DMS 273 treated with DMSO at 0.1 percent for 48 hours (cell line): Measurements from ENCODE around the gene CCNE1.
A peak's percentile ranks its signal among the peaks of the same experiment; 100 is the strongest.
"Not testable (repeated sequence)": the region's sequence is repeated elsewhere in the genome, so short reads cannot be mapped to it uniquely, and the experiment has no call there.

ENCODE experiments used
- DNase-seq: peaks from one replicate; lab custom pipeline; 2025; lab: John Stamatoyannopoulos, UW

CCNE1 gene

DNA sequence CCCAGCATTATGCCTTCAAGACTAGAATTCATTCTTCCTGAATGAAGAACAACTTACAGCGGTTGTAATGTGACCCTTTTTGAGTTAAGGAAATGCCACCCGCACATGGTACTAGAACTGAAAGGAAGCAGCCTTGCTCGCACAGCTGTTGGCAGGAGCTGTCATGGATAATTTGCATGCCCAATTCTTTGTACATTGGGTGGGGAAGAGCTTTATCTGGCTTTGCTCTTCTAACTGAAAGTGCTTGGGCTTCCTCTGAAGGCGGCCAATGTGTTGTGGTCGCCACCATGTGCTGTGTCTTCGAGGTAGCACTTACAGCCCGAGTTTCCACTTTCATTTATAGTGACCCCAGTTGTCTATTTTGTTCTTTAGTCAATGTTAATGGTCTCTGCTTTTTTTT lies 3.4 kb downstream of the CCNE1 start:
- no peak for DNase-seq

DNA sequence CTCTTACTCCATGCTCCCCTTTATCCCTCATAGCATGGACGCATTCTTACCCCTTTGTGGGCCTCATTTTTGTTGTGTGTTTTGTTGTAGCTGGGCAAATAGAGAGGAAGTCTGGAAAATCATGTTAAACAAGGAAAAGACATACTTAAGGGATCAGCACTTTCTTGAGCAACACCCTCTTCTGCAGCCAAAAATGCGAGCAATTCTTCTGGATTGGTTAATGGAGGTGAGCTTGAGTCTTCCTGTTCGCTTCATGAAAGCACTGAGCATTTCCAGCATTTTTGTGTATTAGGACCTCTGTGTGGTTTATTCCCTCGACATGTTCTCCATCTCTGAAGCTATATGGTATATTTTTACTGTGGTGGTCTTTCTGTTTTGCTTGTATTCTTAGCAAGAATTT lies 5.5 kb downstream of the CCNE1 start:
- no peak for DNase-seq

DNA sequence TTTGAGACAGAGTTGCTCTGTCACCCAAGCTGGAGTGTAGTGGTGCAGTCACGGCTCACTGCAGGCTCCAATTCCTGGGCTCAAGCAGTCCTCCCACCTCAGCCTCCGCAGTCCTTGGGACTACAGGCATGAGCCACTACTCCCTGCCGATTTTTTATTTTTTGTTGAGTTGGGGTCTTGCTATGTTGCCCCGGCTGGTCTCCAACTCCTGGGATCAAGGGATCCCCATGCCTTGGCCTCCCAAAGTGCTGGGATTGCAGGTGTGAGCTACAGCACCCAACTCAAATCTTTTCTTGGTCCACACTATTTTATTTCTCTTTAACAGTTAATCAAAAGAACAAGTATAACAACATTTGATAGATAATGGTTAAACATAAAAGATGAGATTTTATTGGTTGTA lies 7.5 kb downstream of the CCNE1 start:
- DNase-seq: no peak

DNA sequence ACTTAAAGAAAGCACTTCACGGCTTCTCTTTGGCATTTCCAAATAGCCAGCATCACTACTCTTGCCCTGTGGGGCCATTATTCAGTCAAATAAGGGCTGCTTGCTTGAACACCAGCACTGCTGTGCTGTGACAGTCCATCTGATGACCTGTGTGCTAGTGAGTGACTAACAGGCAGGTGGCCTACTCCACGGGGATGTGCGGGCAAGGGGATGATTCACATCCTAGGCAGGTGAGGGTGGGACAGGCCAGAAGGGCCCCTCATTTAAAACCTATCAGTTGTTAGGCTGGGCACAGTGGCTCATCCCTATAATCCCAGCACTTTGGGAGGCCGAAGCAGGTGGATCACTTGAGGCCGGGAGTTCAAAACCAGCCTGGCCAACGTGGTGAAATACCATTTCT lies 8.2 kb downstream of the CCNE1 start:
- no peak for DNase-seq

DNA sequence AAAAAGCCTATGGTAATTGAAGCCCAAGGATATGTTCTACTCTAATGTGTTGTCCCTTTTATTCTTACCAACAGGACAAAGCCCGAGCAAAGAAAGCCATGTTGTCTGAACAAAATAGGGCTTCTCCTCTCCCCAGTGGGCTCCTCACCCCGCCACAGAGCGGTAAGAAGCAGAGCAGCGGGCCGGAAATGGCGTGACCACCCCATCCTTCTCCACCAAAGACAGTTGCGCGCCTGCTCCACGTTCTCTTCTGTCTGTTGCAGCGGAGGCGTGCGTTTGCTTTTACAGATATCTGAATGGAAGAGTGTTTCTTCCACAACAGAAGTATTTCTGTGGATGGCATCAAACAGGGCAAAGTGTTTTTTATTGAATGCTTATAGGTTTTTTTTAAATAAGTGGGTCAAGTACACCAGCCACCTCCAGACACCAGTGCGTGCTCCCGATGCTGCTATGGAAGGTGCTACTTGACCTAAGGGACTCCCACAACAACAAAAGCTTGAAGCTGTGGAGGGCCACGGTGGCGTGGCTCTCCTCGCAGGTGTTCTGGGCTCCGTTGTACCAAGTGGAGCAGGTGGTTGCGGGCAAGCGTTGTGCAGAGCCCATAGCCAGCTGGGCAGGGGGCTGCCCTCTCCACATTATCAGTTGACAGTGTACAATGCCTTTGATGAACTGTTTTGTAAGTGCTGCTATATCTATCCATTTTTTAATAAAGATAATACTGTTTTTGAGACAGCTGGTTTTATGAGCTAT lies 12.0 kb downstream of the CCNE1 start:
- DNase-seq: no peak

DNA sequence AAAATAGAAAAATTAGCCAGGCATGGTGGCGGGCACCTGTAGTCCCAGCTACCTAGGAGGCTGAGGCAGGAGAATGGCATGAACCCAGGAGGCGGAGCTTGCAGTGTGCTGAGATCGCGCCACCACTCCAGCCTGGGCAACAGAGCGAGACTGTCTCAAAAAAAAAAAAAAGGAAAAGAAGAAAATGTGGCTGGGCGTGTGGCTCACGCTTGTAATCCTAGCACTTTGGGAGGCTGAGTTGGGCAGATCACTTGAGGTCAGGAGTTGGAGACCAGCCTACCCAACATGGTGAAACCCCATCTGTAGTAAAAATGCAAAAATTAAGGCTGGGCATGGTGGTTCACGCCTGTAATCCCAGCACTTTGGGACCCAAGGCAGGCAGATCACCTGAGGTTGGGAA lies 13.5 kb downstream of the CCNE1 start:
- not testable (repeated sequence) for DNase-seq

DNA sequence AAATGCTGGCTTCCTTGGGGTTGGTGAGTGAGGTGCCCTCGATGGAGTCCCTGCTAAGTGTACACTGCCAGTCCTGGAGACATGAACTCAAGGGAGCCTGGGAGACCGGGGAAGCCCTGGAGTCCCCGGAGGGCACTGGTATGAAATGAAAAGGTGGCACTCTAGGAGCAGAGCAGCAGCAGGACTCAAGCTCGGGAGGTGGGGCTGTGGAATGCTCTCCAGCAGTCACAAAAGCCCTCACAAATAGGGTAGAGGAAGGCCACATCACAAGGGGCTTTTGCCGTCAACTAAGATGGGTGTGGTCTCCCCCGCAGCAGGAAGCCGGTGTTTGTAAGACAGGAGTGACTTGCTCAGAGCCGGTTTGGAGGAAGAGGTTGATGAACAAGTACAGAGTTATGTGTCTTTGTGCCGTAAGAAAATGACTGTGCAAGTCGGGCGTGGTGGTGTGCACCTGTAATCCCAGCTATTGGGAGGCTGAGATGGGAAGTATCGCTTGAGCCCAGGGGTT lies 19.3 kb downstream of the CCNE1 start:
- DNase-seq: no peak

DNA sequence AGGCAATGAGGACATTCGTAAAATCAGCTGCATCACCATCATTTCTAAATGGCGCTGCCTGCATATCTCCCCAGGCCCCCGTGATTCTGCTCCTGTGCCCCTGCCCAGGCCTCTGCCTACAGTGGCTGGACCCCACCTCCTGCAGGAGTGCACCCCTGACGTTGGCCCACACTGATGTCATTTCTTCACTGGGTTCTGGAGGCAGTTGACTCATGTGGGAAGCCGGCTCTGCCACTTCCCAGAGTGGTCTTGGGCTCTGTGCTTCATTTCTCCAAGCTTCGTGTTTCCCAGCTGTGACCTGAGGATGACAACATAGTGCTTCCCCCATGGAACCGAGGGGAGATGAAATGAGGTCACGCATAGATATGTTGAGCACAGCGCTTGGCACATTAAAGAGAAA lies 19.9 kb downstream of the CCNE1 start:
- DNase-seq: no peak

DNA sequence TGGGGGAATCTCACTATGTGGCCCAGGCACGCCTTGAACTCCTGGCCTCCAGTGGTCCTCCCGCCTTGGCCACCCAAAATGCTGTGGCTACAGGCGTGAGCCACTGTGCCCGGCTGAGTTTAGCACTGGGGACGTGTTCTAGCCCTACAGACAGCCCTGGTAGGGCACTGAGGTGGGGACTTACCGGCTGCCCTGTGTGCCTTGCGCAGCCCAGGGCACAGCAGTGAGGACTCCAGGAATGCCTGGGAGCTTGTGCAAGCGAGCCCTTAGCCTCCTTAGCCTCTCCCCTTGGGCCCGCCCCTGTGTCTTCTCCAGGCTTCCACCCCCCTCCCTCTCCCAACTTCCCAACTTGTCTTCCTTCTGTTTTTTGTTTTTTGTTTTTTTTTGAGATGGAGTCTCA lies 21.0 kb downstream of the CCNE1 start:
- no peak for DNase-seq

DNA sequence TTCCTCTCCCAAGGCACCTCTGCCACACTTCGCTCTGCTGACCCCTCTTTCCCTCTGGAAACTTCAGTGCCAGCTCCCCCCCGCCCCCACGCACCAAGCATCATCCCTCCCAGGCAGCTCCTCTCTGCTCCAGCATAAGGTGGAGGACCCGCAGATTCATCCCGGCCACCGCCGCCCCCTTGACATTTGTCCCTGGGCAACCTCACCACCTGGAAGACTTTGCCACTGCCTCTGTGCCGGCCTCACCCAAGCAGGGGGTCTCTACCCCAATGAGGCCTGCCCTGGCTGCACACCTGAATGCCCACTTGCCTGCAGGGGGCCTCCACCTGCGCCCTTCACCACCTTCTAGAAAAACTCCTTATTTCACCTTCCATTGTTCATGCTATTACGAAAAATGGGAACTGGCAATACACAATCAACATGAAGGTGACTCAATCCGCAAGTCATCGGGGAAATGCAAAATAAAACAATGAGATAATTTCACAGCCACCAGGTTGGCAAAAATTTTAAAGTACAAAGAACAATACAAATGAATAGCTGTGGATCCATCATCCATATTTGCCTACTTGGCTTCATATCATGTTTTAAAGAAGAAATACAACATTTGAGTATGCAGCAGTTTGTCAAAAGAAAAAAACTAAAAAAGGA lies 21.9 kb downstream of the CCNE1 start:
- DNase-seq: no peak

DNA sequence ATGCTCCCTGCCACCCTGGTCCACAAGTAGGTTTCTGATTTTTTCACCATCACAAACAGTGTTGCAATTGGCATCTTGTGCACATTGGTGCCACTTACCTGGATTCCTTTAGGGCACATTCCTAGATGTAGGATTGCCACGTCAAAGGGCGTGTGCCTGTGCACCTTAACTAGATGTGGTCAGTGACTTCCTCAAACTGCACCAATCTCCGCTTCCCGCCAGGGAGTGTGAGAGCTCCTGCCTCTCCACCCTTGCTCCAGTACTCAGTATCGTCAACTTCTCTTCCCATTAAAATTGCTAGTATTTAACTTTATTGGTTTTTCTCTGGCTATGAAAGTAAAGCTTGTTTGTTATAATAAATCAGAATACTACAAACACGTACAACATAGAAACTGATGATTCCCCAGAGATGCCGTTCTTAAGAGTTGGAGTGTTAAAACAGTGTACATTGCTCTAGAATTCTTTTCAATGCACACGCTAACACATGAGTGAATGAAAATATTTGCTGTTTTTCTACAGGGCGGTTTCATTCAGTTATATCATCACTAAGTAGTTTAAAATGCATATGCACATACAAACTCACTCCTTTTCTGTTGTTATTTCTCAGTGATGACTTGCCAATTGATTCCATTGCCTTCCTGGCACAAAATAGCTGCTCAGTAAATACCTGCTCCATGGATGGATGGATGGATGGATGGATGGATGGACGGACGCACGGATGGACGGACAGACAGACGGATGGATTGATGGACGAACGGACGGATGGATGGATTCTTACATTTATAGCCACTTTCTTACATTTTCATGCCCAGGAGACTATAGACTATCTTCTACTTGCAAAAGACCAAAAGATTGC lies 23.4 kb downstream of the CCNE1 start:
- DNase-seq: no peak

DNA sequence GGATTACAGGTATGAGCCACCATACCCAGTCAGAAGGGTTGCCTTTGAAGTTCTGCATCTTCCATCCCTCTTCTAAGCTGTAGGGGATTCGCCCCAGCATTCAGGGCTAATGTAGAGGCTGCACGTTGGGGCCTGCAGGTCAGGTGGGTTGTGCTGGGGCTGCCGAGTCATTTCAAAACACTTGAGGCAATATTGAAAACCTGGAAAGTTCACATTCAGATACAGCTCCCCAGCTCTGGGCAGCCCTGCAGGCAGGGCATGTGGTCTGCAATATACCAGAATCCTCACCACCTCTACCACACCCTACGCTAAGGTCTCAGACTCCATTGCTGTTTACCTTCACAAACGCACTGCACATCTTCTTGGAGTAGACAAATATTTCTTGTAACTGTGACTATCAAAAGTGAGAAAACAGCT lies 24.6 kb downstream of the CCNE1 start:
- no peak for DNase-seq

DNA sequence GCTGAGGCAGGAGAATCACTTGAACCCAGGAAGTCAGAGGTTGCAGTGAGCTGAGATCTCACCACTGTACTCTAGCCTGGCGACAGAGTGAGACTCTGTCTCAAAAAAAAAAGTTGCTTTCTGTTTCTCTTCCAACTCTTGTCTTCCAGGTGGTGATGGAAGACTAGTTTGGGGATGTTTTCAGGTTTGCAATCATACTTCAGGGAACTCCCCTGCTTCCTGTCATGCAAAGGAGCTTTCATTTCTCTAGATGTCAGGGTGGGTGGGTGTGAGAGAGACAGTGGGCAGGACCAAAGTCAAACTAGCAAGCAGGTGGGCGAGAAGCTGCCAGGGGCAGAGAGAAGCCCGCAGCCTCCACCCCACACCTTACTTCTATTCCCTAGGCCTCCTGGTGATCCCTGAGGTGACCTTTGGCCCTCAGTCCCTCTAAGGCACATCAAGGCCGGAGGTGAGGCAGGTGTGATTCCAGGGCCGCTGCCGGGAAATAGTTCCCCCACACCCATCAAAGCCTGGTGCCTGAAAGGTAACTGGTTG lies 25.7 kb downstream of the CCNE1 start:
- no peak for DNase-seq

DNA sequence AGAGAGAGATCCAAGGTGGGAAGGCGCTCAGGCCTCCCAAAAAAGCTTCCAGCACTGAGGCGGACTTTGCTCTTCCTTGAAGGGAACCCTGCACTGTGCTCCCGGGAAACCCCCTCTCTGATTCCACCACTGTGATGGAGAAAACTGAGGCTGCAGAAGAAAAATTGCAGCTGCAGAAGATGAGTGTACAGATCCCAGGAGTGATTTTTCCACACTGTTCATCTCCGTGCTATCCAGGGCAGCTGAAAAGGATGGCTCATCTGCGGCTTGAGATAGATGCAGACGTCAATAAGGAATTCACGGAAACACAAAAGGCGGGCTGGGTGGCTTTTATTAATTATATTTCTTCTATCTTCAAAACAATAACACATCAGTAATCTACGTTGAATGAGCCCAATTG lies 26.2 kb downstream of the CCNE1 start:
- no peak for DNase-seq

DNA sequence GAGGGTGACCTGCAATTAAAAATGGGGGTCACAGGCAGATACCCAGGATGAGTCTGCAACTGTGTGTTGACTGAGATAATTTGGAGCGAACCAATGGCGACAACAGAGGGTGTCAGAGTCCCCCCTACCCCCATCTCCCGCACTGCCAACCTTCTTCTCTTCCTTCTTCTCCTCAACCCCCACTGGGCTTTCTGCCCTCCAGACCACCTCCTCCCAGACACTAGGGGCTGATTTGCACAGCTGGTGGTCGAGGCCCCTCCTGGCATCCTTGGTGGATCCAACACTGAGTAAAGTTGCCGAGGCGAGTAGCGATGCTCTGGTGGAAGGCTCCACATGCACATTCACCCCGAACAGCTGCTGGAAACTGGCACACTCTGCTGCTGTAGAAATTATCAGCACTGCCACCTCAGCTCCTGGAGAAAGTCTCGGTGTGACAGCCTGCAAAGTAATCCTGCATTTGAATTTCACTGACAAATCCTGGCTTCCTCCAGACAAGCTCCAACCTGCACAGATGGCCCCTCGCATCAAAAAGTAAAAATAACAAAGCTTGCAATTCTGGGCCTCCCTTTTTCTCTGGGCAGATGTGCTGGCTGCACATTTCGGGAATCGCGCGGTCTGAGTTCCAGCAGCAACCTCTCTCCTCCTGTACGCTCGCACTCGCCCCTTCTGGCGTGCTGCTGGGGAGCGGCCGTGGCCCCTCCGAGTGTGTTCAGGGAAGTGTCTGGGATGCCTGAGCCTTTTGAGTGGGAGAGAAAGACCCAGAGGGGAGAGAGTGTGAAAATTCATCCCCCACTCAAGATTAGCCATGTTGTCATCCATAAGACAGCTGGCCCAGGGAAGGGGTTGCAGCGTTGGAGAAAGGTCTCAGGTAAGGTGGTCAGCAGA lies 28.5 kb downstream of the CCNE1 start:
- DNase-seq: peak; percentile 66

DNA sequence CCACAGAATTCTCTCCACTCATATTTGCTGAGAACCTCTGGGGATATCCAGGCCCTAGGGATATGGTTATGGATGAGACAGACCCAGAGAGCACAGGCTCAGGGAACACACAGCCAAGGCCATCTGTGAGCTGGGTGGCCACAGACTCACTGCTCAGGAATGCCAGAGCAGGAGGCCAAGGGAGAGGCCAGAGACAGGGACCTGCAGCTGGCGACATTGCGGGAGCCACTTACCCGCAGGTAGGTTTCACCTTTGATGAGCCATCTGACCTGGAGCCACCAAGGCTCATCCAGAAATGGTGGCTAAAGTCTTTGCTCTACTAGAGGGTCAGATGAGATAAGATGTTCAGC lies 29.4 kb downstream of the CCNE1 start:
- no peak for DNase-seq

DNA sequence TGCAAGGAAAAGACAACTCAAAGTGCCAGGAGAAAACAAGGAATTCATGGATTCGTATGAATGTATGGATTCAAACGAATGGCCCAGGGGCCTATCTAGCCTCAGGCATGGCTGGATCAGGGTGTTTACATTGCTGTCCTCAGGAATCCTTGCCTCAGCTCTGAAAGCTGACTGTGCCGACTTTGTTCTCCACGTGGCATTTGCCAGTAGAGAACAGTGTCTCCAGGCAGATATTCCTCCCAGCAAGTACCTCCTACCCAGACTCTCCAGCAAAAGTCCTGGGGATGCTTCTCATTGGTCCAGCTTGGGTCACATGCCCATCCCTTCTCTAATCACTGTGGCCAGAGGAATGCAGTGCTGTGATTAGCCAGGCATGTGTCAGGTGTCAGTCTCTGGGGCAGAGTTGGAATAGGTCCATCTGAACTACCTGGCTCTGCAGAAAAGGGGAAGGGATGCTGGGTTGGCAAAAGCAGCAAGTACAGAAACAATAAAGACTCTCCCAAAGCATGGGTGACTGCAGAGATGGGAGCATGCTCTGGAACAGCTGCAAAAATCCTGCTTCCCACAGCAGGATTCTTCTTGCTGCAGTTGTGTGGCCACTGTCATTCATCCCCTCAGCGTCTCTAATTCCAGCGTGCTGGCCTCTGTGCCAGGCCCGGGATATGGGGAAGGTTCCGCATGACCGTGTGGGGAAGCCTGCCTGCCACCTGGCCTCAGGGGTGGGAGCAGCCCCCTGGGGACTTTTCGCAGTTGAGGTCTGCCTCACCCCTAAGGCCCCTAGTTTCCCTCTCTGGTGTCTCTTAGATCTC lies 30.0 kb downstream of the CCNE1 start:
- DNase-seq: peak; percentile 94

DNA sequence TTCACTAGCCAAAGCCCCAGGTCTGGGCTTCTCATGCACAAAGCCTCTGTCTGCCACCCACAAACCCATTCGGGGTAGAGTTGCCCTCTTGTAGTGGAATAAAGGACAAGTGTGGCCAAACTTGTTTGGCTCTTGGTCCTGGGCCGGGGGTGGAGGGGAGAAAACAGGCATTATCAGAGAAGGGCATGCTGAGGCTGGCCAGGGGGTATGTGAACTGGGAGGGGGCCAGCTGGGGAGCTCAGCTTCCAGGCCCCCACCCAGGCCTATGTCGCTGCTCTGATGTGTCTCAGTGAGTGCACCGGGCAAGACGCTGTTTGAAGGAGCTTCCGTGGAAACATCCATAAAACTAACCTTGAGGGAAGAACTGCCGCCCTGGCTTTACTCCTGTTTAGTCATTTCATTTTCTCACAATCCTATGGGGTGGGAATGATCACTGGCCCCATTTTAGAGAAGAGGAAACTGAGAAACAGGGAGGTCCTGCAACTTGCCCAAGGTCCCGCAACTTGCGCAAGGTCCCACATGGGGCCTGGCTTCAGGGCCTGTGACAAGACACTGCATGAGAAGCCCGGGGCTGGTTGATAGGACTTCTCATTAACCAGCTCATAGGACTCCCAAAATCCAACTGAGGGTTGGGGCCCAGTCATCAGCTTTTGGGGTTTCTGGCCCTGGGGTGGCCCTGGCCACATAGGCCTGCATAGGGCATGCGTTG lies 30.8 kb downstream of the CCNE1 start:
- no peak for DNase-seq

DNA sequence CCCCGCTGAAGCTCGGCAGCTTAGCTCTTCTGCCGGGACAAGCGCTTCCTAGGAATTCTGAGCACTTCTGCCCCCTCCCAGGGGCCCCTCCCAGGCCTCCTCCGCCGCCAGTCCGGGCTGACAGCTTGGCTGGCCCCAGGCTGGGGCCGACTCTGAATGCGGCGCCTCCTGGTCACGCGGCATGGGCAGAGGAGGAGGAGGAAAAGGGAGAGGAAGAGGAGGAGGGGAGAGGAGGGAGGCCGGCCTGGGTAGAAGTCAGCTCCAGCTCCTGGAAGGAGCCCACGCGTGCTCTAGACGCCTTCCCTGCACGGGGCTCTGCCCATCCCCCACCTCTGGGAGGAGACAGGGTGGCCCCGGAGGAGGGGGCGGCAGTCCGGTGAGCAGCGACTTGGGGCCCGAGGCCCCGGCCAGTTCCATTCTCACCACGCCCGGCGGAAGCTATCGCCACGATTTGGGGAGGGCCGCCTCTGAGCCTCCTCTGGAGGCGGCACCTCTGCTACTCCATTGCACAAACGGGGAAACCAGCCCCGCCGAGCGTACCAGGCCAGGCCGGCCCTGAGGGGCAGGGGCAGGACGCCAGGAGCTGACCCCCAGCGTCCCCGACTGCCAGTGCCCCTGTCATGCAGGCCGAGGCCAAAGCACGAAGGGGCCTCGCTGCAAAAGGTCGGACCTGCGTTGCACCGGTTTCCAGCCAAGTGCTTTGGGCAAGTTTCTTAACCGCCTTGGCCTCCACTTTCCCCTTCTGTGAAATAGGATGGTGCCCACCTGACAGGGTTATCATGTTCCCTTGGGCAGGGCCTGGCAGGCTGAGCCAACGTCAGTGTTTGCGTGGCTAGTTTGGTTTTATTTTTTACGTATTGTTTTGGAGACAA lies 31.6 kb downstream of the CCNE1 start:
- DNase-seq: peak; percentile 62
